Keratinocyte (primary cell): ENCODE measurements around the gene C11orf68. TPM values are rescaled to one million over a fixed set of nuclear protein-coding genes. Genes with fewer than 3 reads are reported as not detected.

ENCODE experiments used
- DNase-seq: peaks from one replicate; pipeline ENCODE4 v3.0.0-alpha.2; 2011; ENCODE audit warnings: low read depth, missing footprints, low spot score
- FAIRE-seq: peaks from 2 replicates; lab custom pipeline; 2011; peaks lifted over from hg19 to GRCh38; lab: Jason Lieb, UNC
- H2AFZ ChIP-seq: 2 replicates; pipeline ENCODE4 v1.6.0; 2012; ENCODE audit warnings: low read length, control low read depth, inconsistent platforms; ENCODE audit not compliant: control insufficient read depth
- H3K27ac ChIP-seq: 2 replicates; pipeline ENCODE4 v1.5.1; 2011; ENCODE audit warnings: low read length; ENCODE audit not compliant: control insufficient read depth, insufficient read depth
- H3K27me3 ChIP-seq: 3 replicates; pipeline ENCODE4 v1.6.0; 2011; ENCODE audit warnings: low read length; ENCODE audit not compliant: control insufficient read depth, insufficient read depth; ENCODE audit errors: extremely low read depth
- H3K36me3 ChIP-seq, 2 experiments: 2 replicates in 1 of 2; 3 replicates in 1 of 2; pipeline ENCODE4 v1.5.1; 2011; ENCODE audit warnings: low read length in 2 of 2, mild to moderate bottlenecking in 1 of 2; ENCODE audit not compliant: control insufficient read depth in 2 of 2, insufficient read depth in 2 of 2; ENCODE audit errors: extremely low read depth in 1 of 2
- H3K4me1 ChIP-seq: 3 replicates; pipeline ENCODE4 v1.5.1; 2011; ENCODE audit warnings: low read length; ENCODE audit not compliant: control insufficient read depth, insufficient read depth; ENCODE audit errors: extremely low read depth
- H3K4me2 ChIP-seq: 3 replicates; pipeline ENCODE4 v1.6.0; 2011; ENCODE audit warnings: low read depth, low read length; ENCODE audit not compliant: control insufficient read depth, insufficient read depth; ENCODE audit errors: extremely low read depth
- H3K4me3 ChIP-seq, 3 experiments: fragments of 200-600 bp in 1 of 3; sonication (generic) in 1 of 3; 2 replicates in 2 of 3; 3 replicates in 1 of 3; pipeline ENCODE4 v1.5.1; 2011 to 2016; ENCODE audit warnings: low read length in 3 of 3, mild to moderate bottlenecking in 3 of 3, control low read depth in 2 of 3, inconsistent platforms in 1 of 3, low read depth in 1 of 3, mixed read lengths in 1 of 3, mixed run types in 1 of 3, moderate library complexity in 1 of 3; ENCODE audit not compliant: control insufficient read depth in 2 of 3, insufficient read depth in 2 of 3; ENCODE audit errors: extremely low read depth in 1 of 3
- H3K79me2 ChIP-seq: 2 replicates; pipeline ENCODE4 v1.6.0; 2012; ENCODE audit warnings: low read length; ENCODE audit not compliant: control insufficient read depth, insufficient read depth
- H3K9ac ChIP-seq: 3 replicates; pipeline ENCODE4 v1.6.0; 2011; ENCODE audit warnings: low read length; ENCODE audit not compliant: control insufficient read depth, insufficient read depth; ENCODE audit errors: extremely low read depth
- H3K9me1 ChIP-seq: 3 replicates; pipeline ENCODE4 v1.6.0; 2011; ENCODE audit warnings: low read length; ENCODE audit not compliant: control insufficient read depth, insufficient read depth; ENCODE audit errors: extremely low read depth
- H3K9me3 ChIP-seq: 2 replicates; pipeline ENCODE4 v1.5.1; 2012; ENCODE audit warnings: low read depth, low read length; ENCODE audit not compliant: control insufficient read depth
- H4K20me1 ChIP-seq: 3 replicates; pipeline ENCODE4 v1.6.0; 2011; ENCODE audit warnings: low read length; ENCODE audit not compliant: control insufficient read depth, insufficient read depth; ENCODE audit errors: extremely low read depth
- EZH2 ChIP-seq: IDR thresholded peaks from one replicate; pipeline ENCODE4 v1.6.1; 2012; ENCODE audit warnings: inconsistent platforms, mild to moderate bottlenecking, low read length, moderate library complexity
- dilution Hi-C: fragments of 300-500 bp; cut with MboI; formaldehyde crosslinking; loops from one replicate; pipeline ENCODE4 v1.7.0; 2020; ENCODE audit warnings: low sequenced_read_pairs; ENCODE audit not compliant: extremely low pct_ligation_motif_present
- polyA plus RNA-seq, 5 experiments: library from polyadenylated mRNA; depleted of rRNA in 3 of 5; stranded (reverse) in 3 of 5; stranded (forward) in 1 of 5; unstranded in 1 of 5; fragments of >200 nt; gene quantifications; 1 replicate in 1 of 5; 2 replicates in 3 of 5; 3 replicates in 1 of 5; pipeline versions ENCODE4 v1.2.1 to v1.2.3, GENCODE V29; 2011 to 2012; ENCODE audit warnings: missing spikeins in 2 of 5, low read depth in 1 of 5, low replicate concordance in 1 of 5
- TF ChIP-seq, protein P1 (sequence below), 3 experiments: IDR thresholded peaks in 1 of 3; conservative IDR thresholded peaks in 1 of 3; optimal IDR thresholded peaks in 1 of 3; 2 replicates in 2 of 3; 3 replicates in 1 of 3; pipeline versions ENCODE3 to v1.5.1; 2011; ENCODE audit warnings: low read length in 3 of 3, mild to moderate bottlenecking in 3 of 3, moderate library complexity in 2 of 3, control low read depth in 1 of 3, inconsistent platforms in 1 of 3; ENCODE audit not compliant: insufficient read depth in 2 of 3; ENCODE audit errors: extremely low read depth in 1 of 3

The C11orf68 gene
- polyA plus RNA-seq, 1 donor (not counting 4 experiments of a cell fraction or from before 2014, with no cell fraction given): 18.4 TPM

DNA sequence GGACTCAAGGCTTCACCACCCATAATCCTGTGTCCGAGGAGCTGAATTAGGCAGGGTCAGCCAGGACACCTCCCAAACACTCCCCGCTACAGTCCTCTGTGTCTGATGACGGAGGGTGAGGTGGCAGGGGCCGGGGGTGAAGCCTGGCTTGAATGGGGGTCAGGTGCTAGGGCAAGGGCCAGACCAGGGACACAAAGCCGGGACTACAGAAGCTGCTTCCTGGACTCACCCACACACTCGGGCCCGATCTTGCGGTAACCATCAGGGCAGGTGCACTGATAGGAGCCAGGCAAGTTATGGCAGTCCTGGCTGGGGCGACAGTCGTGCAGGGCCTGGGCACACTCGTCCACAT, 48.6 kb downstream of the C11orf68 start:
- peaks cover 7 to 16% of the 10 kb centered on the region in 2 experiments for H3K36me3 ChIP-seq
- H3K9me1 ChIP-seq: no peaks in the 10 kb centered on the region
- no peak for TF ChIP-seq EZH2
- TF ChIP-seq, protein P1, sequence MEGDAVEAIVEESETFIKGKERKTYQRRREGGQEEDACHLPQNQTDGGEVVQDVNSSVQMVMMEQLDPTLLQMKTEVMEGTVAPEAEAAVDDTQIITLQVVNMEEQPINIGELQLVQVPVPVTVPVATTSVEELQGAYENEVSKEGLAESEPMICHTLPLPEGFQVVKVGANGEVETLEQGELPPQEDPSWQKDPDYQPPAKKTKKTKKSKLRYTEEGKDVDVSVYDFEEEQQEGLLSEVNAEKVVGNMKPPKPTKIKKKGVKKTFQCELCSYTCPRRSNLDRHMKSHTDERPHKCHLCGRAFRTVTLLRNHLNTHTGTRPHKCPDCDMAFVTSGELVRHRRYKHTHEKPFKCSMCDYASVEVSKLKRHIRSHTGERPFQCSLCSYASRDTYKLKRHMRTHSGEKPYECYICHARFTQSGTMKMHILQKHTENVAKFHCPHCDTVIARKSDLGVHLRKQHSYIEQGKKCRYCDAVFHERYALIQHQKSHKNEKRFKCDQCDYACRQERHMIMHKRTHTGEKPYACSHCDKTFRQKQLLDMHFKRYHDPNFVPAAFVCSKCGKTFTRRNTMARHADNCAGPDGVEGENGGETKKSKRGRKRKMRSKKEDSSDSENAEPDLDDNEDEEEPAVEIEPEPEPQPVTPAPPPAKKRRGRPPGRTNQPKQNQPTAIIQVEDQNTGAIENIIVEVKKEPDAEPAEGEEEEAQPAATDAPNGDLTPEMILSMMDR (optimal IDR thresholded peaks at IDR 0.05 in 1 of 3, IDR thresholded peaks at IDR 0.05 in 1 of 3, conservative IDR thresholded peaks at IDR 0.05 in 1 of 3; ENCODE audit: extremely low read depth in 1 of 3, insufficient read depth in 2 of 3, low read length in 3 of 3): no peak
- H3K27ac ChIP-seq: no peak overlapping the region
- H3K9me3 ChIP-seq: no peaks in the 10 kb centered on the region
- no peaks in the 10 kb centered on the region for H3K4me1 ChIP-seq
- DNase-seq (no peak), FAIRE-seq (no peak)
- no peak overlapping the region for H3K9ac ChIP-seq
- dilution Hi-C loops: no loop called here
- no peaks in the 10 kb centered on the region for H3K79me2 ChIP-seq
- H3K4me3 ChIP-seq: no peak overlapping the region
- H3K4me2 ChIP-seq: no peak overlapping the region
- no peaks in the 10 kb centered on the region for H4K20me1 ChIP-seq
- H2AFZ ChIP-seq: no peak overlapping the region
- no peaks in the 10 kb centered on the region for H3K27me3 ChIP-seq

- H2AFZ ChIP-seq: no peak overlapping the region
- H3K27me3 ChIP-seq: no peaks in the 10 kb centered on the region
- DNase-seq: no peak
- no peaks in the 10 kb centered on the region for H3K4me1 ChIP-seq
- no peak overlapping the region for H3K4me2 ChIP-seq
- H3K9me3 ChIP-seq: no peaks in the 10 kb centered on the region
- FAIRE-seq: no peak
- no peak overlapping the region for H3K27ac ChIP-seq
- TF ChIP-seq, protein P1 (optimal IDR thresholded peaks at IDR 0.05 in 1 of 3, IDR thresholded peaks at IDR 0.05 in 1 of 3, conservative IDR thresholded peaks at IDR 0.05 in 1 of 3; ENCODE audit: extremely low read depth in 1 of 3, insufficient read depth in 2 of 3, low read length in 3 of 3): no peak
- no peak for TF ChIP-seq EZH2
- dilution Hi-C loops: no loop called here
- no peaks in the 10 kb centered on the region for H3K79me2 ChIP-seq
- H3K9me1 ChIP-seq: no peaks in the 10 kb centered on the region
- H3K9ac ChIP-seq: no peak overlapping the region
- H3K4me3 ChIP-seq: no peak overlapping the region
- H3K36me3 ChIP-seq: peaks cover 11 to 20% of the 10 kb centered on the region in 2 experiments
- no peaks in the 10 kb centered on the region for H4K20me1 ChIP-seq
These were observed 49.1 kb downstream of the C11orf68 start for GRCh38 chr11:65869643-65870306.
